ENCODE measurements around the gene THSD7B. TPM values are rescaled to one million over a fixed set of nuclear protein-coding genes. Genes with fewer than 3 reads are reported as not detected.
"Not testable (repeated sequence)": the region's sequence is repeated elsewhere in the genome, so short reads cannot be mapped to it uniquely, and the experiment has no call there.

THSD7B gene
- total and polyA plus RNA-seq, 4 donors, result 3.9 to 10.8 (median 4.0) TPM

GRCh38 chr2:137588578-137588977, 823.2 kb downstream of the THSD7B start:
- H3K4me3 ChIP-seq (ENCODE audit: low read depth, low read length); H3K27me3 ChIP-seq (ENCODE audit: control insufficient read depth, insufficient read depth, low read length); H3K36me3 ChIP-seq (ENCODE audit: control insufficient read depth, insufficient read depth, low read length); H3K4me1 ChIP-seq (ENCODE audit: control insufficient read depth, insufficient read depth, low read length); H3K9me3 ChIP-seq (ENCODE audit: control insufficient read depth, insufficient read depth, low read length); H3K27ac ChIP-seq (ENCODE audit: low read depth, low read length); DNase-seq (ENCODE audit: low read depth in 4 of 6, low spot score in 6 of 6): not testable (repeated sequence)
- WGBS (ENCODE audit: insufficient coverage), result no CpG with 5 or more reads among the region's 1 CpG

GRCh38 chr2:137590102-137590501, 824.8 kb downstream of the THSD7B start:
- Histone ChIP-seq H3K36me3 (ENCODE audit: control insufficient read depth, insufficient read depth, low read length) (no peaks in the 10 kb centered on the region), H3K4me3 (ENCODE audit: low read depth, low read length) (no peak overlapping the region), H3K27ac (ENCODE audit: low read depth, low read length) (no peak overlapping the region), H3K4me1 (ENCODE audit: control insufficient read depth, insufficient read depth, low read length) (no peaks in the 10 kb centered on the region), H3K27me3 (ENCODE audit: control insufficient read depth, insufficient read depth, low read length) (no peaks in the 10 kb centered on the region), H3K9me3 (ENCODE audit: control insufficient read depth, insufficient read depth, low read length) (no peaks in the 10 kb centered on the region)
- no peak for DNase-seq (ENCODE audit: low read depth in 4 of 6, low spot score in 6 of 6)

DNA sequence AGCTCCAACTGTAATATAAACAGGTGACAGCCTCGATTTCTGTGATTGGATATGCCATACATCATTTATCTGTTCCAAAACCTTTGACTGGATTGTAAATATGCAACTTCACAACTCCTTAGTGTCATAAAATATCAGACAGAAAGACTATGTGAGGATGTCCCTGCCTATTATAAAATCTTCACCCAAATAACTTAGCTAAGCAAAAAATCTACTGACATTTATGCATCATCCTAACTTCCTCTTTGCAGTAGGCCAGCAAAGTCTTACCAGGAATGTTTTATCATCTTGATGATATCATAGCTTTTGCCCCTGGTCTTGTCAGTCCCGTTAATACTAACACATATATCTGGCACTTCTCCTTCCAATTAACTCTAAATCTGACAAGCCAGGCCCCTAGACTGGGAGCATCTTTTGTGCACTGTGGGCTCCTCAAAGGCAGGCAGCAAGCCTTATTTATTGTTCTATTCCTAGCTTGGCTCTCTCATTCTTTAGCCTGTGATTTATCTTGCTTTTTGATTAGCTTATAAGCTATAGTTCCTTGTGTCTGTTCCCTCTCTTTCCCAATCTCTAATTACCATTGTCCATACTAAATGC, 842.5 kb downstream of the THSD7B start:
- H3K4me1 ChIP-seq (ENCODE audit: control insufficient read depth, insufficient read depth, low read length), result no peaks in the 10 kb centered on the region
- H3K36me3 ChIP-seq (ENCODE audit: control insufficient read depth, insufficient read depth, low read length), result no peaks in the 10 kb centered on the region
- H3K4me3 ChIP-seq (ENCODE audit: low read depth, low read length), result no peak overlapping the region
- H3K27ac ChIP-seq (ENCODE audit: low read depth, low read length), result no peak overlapping the region
- no peaks in the 10 kb centered on the region for H3K27me3 ChIP-seq (ENCODE audit: control insufficient read depth, insufficient read depth, low read length)
- no peaks in the 10 kb centered on the region for H3K9me3 ChIP-seq (ENCODE audit: control insufficient read depth, insufficient read depth, low read length)
- DNase-seq (ENCODE audit: low read depth in 4 of 6, low spot score in 6 of 6), result no peak
- WGBS (ENCODE audit: insufficient coverage), result 41% methylated on average over 2 of the region's 2 CpGs

GRCh38 chr2:137638932-137639331, 873.6 kb downstream of the THSD7B start:
- no peak for DNase-seq (ENCODE audit: low read depth in 4 of 6, low spot score in 6 of 6)
- H3K27ac ChIP-seq (ENCODE audit: low read depth, low read length), result no peak overlapping the region
- no peaks in the 10 kb centered on the region for H3K9me3 ChIP-seq (ENCODE audit: control insufficient read depth, insufficient read depth, low read length)
- no peak overlapping the region for H3K4me3 ChIP-seq (ENCODE audit: low read depth, low read length)
- no peaks in the 10 kb centered on the region for H3K27me3 ChIP-seq (ENCODE audit: control insufficient read depth, insufficient read depth, low read length)
- 84% methylated on average over 3 of the region's 4 CpGs for WGBS (ENCODE audit: insufficient coverage)
- no peaks in the 10 kb centered on the region for H3K36me3 ChIP-seq (ENCODE audit: control insufficient read depth, insufficient read depth, low read length)
- no peaks in the 10 kb centered on the region for H3K4me1 ChIP-seq (ENCODE audit: control insufficient read depth, insufficient read depth, low read length)

GRCh38 chr2:137644731-137645130, 879.4 kb downstream of the THSD7B start:
- peak in 1 of 6 donors; percentile 92 for DNase-seq (ENCODE audit: low read depth in 4 of 6, low spot score in 6 of 6)
- H3K27ac ChIP-seq (ENCODE audit: low read depth, low read length), result no peak overlapping the region
- H3K36me3 ChIP-seq (ENCODE audit: control insufficient read depth, insufficient read depth, low read length), result no peaks in the 10 kb centered on the region
- no peaks in the 10 kb centered on the region for H3K27me3 ChIP-seq (ENCODE audit: control insufficient read depth, insufficient read depth, low read length)
- no peak overlapping the region for H3K4me3 ChIP-seq (ENCODE audit: low read depth, low read length)
- H3K4me1 ChIP-seq (ENCODE audit: control insufficient read depth, insufficient read depth, low read length), result no peaks in the 10 kb centered on the region
- no CpG with 5 or more reads among the region's 2 CpGs for WGBS (ENCODE audit: insufficient coverage)
- no peaks in the 10 kb centered on the region for H3K9me3 ChIP-seq (ENCODE audit: control insufficient read depth, insufficient read depth, low read length)

GRCh38 chr2:137654046-137654445, 888.7 kb downstream of the THSD7B start:
- H3K36me3 ChIP-seq (ENCODE audit: control insufficient read depth, insufficient read depth, low read length), result no peaks in the 10 kb centered on the region
- H3K9me3 ChIP-seq (ENCODE audit: control insufficient read depth, insufficient read depth, low read length), result no peaks in the 10 kb centered on the region
- no CpG with 5 or more reads among the region's 2 CpGs for WGBS (ENCODE audit: insufficient coverage)
- H3K27me3 ChIP-seq (ENCODE audit: control insufficient read depth, insufficient read depth, low read length), result no peaks in the 10 kb centered on the region
- H3K27ac ChIP-seq (ENCODE audit: low read depth, low read length), result no peak overlapping the region
- no peaks in the 10 kb centered on the region for H3K4me1 ChIP-seq (ENCODE audit: control insufficient read depth, insufficient read depth, low read length)
- DNase-seq (ENCODE audit: low read depth in 4 of 6, low spot score in 6 of 6), result no peak
- no peak overlapping the region for H3K4me3 ChIP-seq (ENCODE audit: low read depth, low read length)

GRCh38 chr2:137655814-137656213, 890.5 kb downstream of the THSD7B start:
- no peak overlapping the region for H3K27ac ChIP-seq (ENCODE audit: low read depth, low read length)
- peak in 1 of 6 donors; percentile 50 for DNase-seq (ENCODE audit: low read depth in 4 of 6, low spot score in 6 of 6)
- H3K4me1 ChIP-seq (ENCODE audit: control insufficient read depth, insufficient read depth, low read length), result no peaks in the 10 kb centered on the region
- H3K27me3 ChIP-seq (ENCODE audit: control insufficient read depth, insufficient read depth, low read length), result no peaks in the 10 kb centered on the region
- H3K9me3 ChIP-seq (ENCODE audit: control insufficient read depth, insufficient read depth, low read length), result no peaks in the 10 kb centered on the region
- H3K4me3 ChIP-seq (ENCODE audit: low read depth, low read length), result no peak overlapping the region
- no CpG with 5 or more reads among the region's 3 CpGs for WGBS (ENCODE audit: insufficient coverage)
- no peaks in the 10 kb centered on the region for H3K36me3 ChIP-seq (ENCODE audit: control insufficient read depth, insufficient read depth, low read length)

DNA sequence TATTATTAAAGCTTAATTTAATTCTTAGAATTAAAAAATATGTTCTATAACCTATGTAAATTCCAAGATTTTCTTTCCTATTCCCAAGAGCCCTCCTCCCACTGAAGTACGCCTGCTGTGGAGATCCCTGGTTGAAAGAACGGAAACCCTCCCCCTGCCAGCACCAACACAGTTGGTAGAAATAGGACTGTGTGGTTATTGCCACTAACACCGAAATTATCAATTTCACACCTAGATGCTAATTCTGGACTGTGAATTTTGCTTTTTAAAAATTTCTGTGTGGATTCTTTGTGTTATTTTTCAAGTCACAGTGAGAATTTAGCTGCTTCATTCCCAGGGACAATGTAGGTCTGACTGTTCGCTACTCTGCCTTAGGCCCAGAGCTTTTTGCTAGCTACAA, 893.1 kb downstream of the THSD7B start:
- H3K27me3 ChIP-seq (ENCODE audit: control insufficient read depth, insufficient read depth, low read length), result no peaks in the 10 kb centered on the region
- no peaks in the 10 kb centered on the region for H3K9me3 ChIP-seq (ENCODE audit: control insufficient read depth, insufficient read depth, low read length)
- no peak overlapping the region for H3K4me3 ChIP-seq (ENCODE audit: low read depth, low read length)
- H3K27ac ChIP-seq (ENCODE audit: low read depth, low read length), result no peak overlapping the region
- DNase-seq (ENCODE audit: low read depth in 4 of 6, low spot score in 6 of 6), result no peak
- H3K36me3 ChIP-seq (ENCODE audit: control insufficient read depth, insufficient read depth, low read length), result no peaks in the 10 kb centered on the region
- no peaks in the 10 kb centered on the region for H3K4me1 ChIP-seq (ENCODE audit: control insufficient read depth, insufficient read depth, low read length)
- no CpG with 5 or more reads among the region's 4 CpGs for WGBS (ENCODE audit: insufficient coverage)

DNA sequence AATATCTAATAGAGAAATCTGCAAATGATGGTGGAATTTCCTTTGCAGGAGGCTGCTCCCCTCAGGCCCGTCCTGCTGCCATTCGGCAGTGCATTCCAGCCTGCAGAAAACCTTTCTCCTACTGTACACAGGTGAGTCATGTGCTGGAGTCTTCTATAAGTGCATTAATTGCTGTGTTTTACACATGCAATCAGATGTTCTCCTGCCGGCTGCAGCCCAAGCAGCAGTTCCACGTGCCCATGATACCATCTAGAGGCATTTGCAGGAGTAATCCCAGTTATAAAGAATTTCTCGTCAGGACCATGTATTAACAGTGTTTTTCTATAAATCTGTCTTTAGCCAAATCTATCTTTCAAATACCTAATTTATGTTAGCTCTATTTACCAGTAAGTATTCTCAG, 894.3 kb downstream of the THSD7B start:
- Histone ChIP-seq H3K27ac (ENCODE audit: low read depth, low read length) (no peak overlapping the region), H3K9me3 (ENCODE audit: control insufficient read depth, insufficient read depth, low read length) (no peaks in the 10 kb centered on the region), H3K36me3 (ENCODE audit: control insufficient read depth, insufficient read depth, low read length) (no peaks in the 10 kb centered on the region), H3K4me1 (ENCODE audit: control insufficient read depth, insufficient read depth, low read length) (no peaks in the 10 kb centered on the region), H3K4me3 (ENCODE audit: low read depth, low read length) (no peak overlapping the region), H3K27me3 (ENCODE audit: control insufficient read depth, insufficient read depth, low read length) (no peaks in the 10 kb centered on the region)
- WGBS (ENCODE audit: insufficient coverage), result 72% methylated on average over 2 of the region's 5 CpGs
- peak in 4 of 6 donors; percentile 38 to 92 (median 54) for DNase-seq (ENCODE audit: low read depth in 4 of 6, low spot score in 6 of 6)

GRCh38 chr2:137670111-137670510, 904.8 kb downstream of the THSD7B start:
- no peak overlapping the region for H3K27ac ChIP-seq (ENCODE audit: low read depth, low read length)
- no peak for DNase-seq (ENCODE audit: low read depth in 4 of 6, low spot score in 6 of 6)
- H3K9me3 ChIP-seq (ENCODE audit: control insufficient read depth, insufficient read depth, low read length), result no peaks in the 10 kb centered on the region
- H3K4me1 ChIP-seq (ENCODE audit: control insufficient read depth, insufficient read depth, low read length), result no peaks in the 10 kb centered on the region
- no peaks in the 10 kb centered on the region for H3K36me3 ChIP-seq (ENCODE audit: control insufficient read depth, insufficient read depth, low read length)
- no peak overlapping the region for H3K4me3 ChIP-seq (ENCODE audit: low read depth, low read length)
- 74% methylated on average over 3 of the region's 3 CpGs for WGBS (ENCODE audit: insufficient coverage)
- no peaks in the 10 kb centered on the region for H3K27me3 ChIP-seq (ENCODE audit: control insufficient read depth, insufficient read depth, low read length)

Measured in spinal cord (tissue), 10 donors.